Esophagus (tissue), 2 donors: ENCODE data around the gene NBL1. TPM values are rescaled to one million over a fixed set of nuclear protein-coding genes. Genes with fewer than 3 reads are reported as not detected.
"Not testable (repeated sequence)": the region's sequence is repeated elsewhere in the genome, so short reads cannot be mapped to it uniquely, and the experiment has no call there.

ENCODE experiments used
- H3K27ac ChIP-seq, 2 donors: one replicate each; pipeline ENCODE4 v1.5.1; 2013; ENCODE audit warnings: low read depth in 2 of 2, mild to moderate bottlenecking in 2 of 2, inconsistent platforms in 1 of 2, low read length in 1 of 2, moderate library complexity in 1 of 2
- H3K27me3 ChIP-seq, 2 donors: one replicate each; pipeline ENCODE4 v1.6.1; 2013; ENCODE audit warnings: low read length in 2 of 2, control low read depth in 1 of 2, mild to moderate bottlenecking in 1 of 2; ENCODE audit not compliant: insufficient read depth in 2 of 2, control insufficient read depth in 1 of 2
- H3K36me3 ChIP-seq, 2 donors: one replicate each; pipeline ENCODE4 v1.6.1; 2013; ENCODE audit warnings: low read length in 1 of 2; ENCODE audit not compliant: control insufficient read depth in 2 of 2, insufficient read depth in 2 of 2
- H3K4me1 ChIP-seq, 2 donors: one replicate each; pipeline ENCODE4 v1.6.1; 2013; ENCODE audit warnings: low read length in 1 of 2; ENCODE audit not compliant: control insufficient read depth in 2 of 2, insufficient read depth in 2 of 2
- H3K4me3 ChIP-seq, 2 donors: one replicate each; pipeline ENCODE4 v1.5.1; 2013; ENCODE audit warnings: low read length in 2 of 2, mild to moderate bottlenecking in 2 of 2, low read depth in 1 of 2, moderate library complexity in 1 of 2
- H3K9me3 ChIP-seq, 2 donors: one replicate each; pipeline ENCODE4 v1.6.1; 2013; ENCODE audit warnings: mild to moderate bottlenecking in 2 of 2, low read depth in 1 of 2, low read length in 1 of 2, moderate library complexity in 1 of 2; ENCODE audit not compliant: control insufficient read depth in 2 of 2, insufficient read depth in 1 of 2
- WGBS, 2 donors: extraction: QIAGEN DNeasy Blood & Tissue Kit; methylation state at CpG; one replicate each; pipeline ENCODE4 v1.1.7; 2013; 5-methylcytosine and 5-hydroxymethylcytosine counted together
- polyA plus RNA-seq, 2 donors: library from polyadenylated mRNA; stranded (reverse); fragments of 200-250 nt; gene quantifications; one replicate each; pipeline ENCODE4 v1.2.3, GENCODE V29; 2013
- donor health status: healthy with polysubstance abuse.
- donor health status: Bipolar disorder and iron deficiency.

NBL1 gene
- polyA plus RNA-seq, 2 donors, result 91.7 to 111 TPM

DNA sequence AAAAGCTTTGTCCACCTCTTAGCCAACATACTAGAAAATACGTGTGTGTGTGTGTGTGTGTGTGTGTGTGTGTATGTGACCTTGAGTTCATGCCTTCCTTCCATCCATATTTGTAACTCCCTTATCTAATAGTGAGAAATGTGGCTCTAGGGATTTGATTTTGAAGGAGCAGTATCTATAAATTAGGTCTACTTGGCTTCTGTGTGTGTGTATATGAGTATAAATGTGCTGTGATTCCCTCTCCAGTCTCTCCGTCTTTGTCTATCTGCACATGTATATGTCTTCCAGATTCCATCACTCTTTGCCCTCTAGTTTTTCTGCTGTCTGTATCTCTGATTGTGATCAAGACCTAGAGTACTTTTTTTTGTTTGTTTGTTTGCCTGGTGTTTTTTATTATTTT, 11.9 kb upstream of the NBL1 start:
- 91 to 96% methylated on average over 2 of the region's 2 CpGs for WGBS, 2 donors
- no peak overlapping the region for H3K27ac ChIP-seq
- H3K27me3 ChIP-seq, result no peaks in the 10 kb centered on the region
- H3K4me3 ChIP-seq, result no peak overlapping the region
- no peaks in the 10 kb centered on the region for H3K4me1 ChIP-seq
- no peaks in the 10 kb centered on the region for H3K9me3 ChIP-seq
- H3K36me3 ChIP-seq, result peaks cover 5% of the 10 kb centered on the region in 2 donors

DNA sequence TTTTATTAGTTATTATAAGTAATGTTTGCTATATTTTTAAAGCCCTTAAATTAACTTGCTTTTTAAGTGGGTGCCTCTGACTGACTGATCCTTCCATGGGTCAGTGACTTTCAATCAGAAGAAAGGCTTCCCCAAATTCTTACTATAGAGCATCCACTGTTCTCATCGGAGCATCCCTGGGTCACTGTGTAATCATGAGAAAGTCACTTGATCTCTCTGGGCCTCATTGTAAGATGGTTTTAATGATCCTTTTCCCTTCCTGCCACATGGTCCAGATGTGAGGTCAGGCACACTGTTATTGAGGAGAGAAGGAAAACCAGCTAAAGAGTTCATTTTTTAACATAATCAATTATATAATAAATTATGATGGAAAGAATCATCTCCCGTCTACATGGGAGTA, 11.0 kb upstream of the NBL1 start:
- Histone ChIP-seq H3K36me3 (no peaks in the 10 kb centered on the region), H3K27ac (no peak overlapping the region), H3K4me1 (no peaks in the 10 kb centered on the region), H3K27me3 (no peaks in the 10 kb centered on the region), H3K4me3 (no peak overlapping the region), H3K9me3 (no peaks in the 10 kb centered on the region)
- 84 to 87% methylated on average over 2 of the region's 2 CpGs for WGBS, 2 donors

- H3K9me3 ChIP-seq, H3K4me3 ChIP-seq, H3K36me3 ChIP-seq, H3K27me3 ChIP-seq, H3K4me1 ChIP-seq, H3K27ac ChIP-seq: not testable (repeated sequence)
- 93 to 96% methylated on average over 9 of the region's 9 CpGs for WGBS, 2 donors
Observed at GRCh38 chr1:19635064-19635463, 9.0 kb upstream of the NBL1 start.

DNA sequence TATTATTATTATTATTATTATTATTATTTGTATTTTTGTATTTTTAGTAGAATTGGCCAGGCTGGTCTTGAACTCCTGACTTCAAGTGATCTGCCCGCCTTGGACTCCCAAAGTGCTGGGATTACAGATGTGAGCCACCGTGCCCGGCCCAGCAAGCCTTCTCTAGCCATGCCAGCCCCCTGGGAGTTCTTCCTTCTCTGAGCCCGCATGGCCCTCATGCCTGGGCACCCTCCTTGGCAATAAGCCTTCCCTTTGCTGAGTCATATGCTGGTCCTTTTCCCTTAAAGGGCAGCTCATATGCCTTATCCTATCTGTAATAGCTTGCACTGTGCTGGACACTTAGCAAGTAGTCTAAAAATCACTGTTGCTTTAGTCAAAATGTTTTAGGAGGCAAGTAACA, 8.5 kb upstream of the NBL1 start:
- Histone ChIP-seq H3K4me1 (peaks cover 0 to under 1% of the 10 kb centered on the region in 2 donors), H3K27ac (no peak overlapping the region), H3K9me3 (no peaks in the 10 kb centered on the region), H3K4me3 (no peak overlapping the region), H3K36me3 (no peaks in the 10 kb centered on the region), H3K27me3 (no peaks in the 10 kb centered on the region)
- WGBS, 2 donors, result 48 to 68% methylated on average over 4 of the region's 4 CpGs

- Histone ChIP-seq H3K27ac (no peak overlapping the region), H3K4me3 (no peak overlapping the region), H3K27me3 (no peaks in the 10 kb centered on the region), H3K4me1 (peaks cover 0 to 3% of the 10 kb centered on the region in 2 donors), H3K9me3 (no peaks in the 10 kb centered on the region), H3K36me3 (no peaks in the 10 kb centered on the region)
- 76 to 84% methylated on average over 5 of the region's 5 CpGs for WGBS, 2 donors
Observed at GRCh38 chr1:19636065-19636464, 8.0 kb upstream of the NBL1 start.

GRCh38 chr1:19636749-19637148, 7.4 kb upstream of the NBL1 start:
- not testable (repeated sequence) for H3K4me1 ChIP-seq, H3K9me3 ChIP-seq, H3K36me3 ChIP-seq, H3K4me3 ChIP-seq, H3K27ac ChIP-seq, H3K27me3 ChIP-seq
- 89 to 95% methylated on average over 10 of the region's 10 CpGs for WGBS, 2 donors

- no peak overlapping the region for H3K27ac ChIP-seq
- H3K4me3 ChIP-seq, result no peak overlapping the region
- H3K9me3 ChIP-seq, result no peaks in the 10 kb centered on the region
- no peaks in the 10 kb centered on the region for H3K36me3 ChIP-seq
- WGBS, 2 donors, result 76 to 87% methylated on average over 9 to 10 of the region's 10 CpGs
- H3K4me1 ChIP-seq, result peaks cover 0 to 3% of the 10 kb centered on the region in 2 donors
- no peaks in the 10 kb centered on the region for H3K27me3 ChIP-seq
Observed at GRCh38 chr1:19637606-19638005, 6.5 kb upstream of the NBL1 start.

GRCh38 chr1:19639228-19639627, 4.9 kb upstream of the NBL1 start:
- H3K4me1 ChIP-seq, H3K9me3 ChIP-seq, H3K4me3 ChIP-seq, H3K36me3 ChIP-seq, H3K27ac ChIP-seq, H3K27me3 ChIP-seq: not testable (repeated sequence)
- WGBS, 2 donors, result 76 to 83% methylated on average over 10 of the region's 10 CpGs

DNA sequence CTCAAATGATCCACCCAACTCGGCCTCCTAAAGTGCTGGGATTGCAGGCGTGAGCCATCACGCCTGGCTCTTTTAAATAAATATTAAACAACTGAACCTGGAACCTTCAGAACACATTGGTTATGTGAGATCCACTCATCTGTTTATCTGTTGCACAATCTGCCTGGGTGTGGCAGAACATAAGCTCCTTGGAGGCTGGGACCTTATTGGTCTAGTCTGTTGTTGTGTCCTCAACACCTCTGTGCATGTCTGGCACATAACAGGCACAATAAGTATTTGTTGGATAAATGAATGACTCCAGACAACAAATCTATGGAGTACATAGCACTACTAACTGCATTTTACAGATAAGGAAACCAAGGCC, 4.1 kb upstream of the NBL1 start:
- Histone ChIP-seq H3K9me3 (no peaks in the 10 kb centered on the region), H3K4me1 (peaks cover 0 to 3% of the 10 kb centered on the region in 2 donors), H3K27ac (peak overlapping the region; percentile 70 to 88), H3K4me3 (no peak overlapping the region), H3K27me3 (no peaks in the 10 kb centered on the region), H3K36me3 (no peaks in the 10 kb centered on the region)
- WGBS, 2 donors, result 44 to 51% methylated on average over 3 of the region's 3 CpGs

- H3K9me3 ChIP-seq, result no peaks in the 10 kb centered on the region
- H3K27me3 ChIP-seq, result no peaks in the 10 kb centered on the region
- peaks cover 2 to 3% of the 10 kb centered on the region in 2 donors for H3K4me1 ChIP-seq
- 28 to 29% methylated on average over 14 of the region's 14 CpGs for WGBS, 2 donors
- no peak overlapping the region for H3K4me3 ChIP-seq
- no peaks in the 10 kb centered on the region for H3K36me3 ChIP-seq
- H3K27ac ChIP-seq, result peak overlapping the region; percentile 70 to 88
Observed at GRCh38 chr1:19640363-19641316, 3.5 kb upstream of the NBL1 start.
